Memory B cell (primary cell): ENCODE measurements around the gene FSTL3.
"Not testable (repeated sequence)": the region's sequence is repeated elsewhere in the genome, so short reads cannot be mapped to it uniquely, and the experiment has no call there.

Source experiments
- ATAC-seq: fragments of 150-1000 bp; cut with Tn5 transposase; 2 replicates; pipeline ENCODE4 v1.10.0; 2021; ENCODE audit warnings: low read depth, mild to moderate bottlenecking, moderate library complexity
- DNase-seq, 2 donors: peaks; one replicate each; pipeline ENCODE4 v3.0.0; 2022; ENCODE audit warnings: low spot score in 2 of 2
- H3K27ac Mint-ChIP-seq: one replicate; pipeline ENCODE4 v1.8.0; 2022; ENCODE audit warnings: mild to moderate bottlenecking, moderate library complexity, mixed read lengths
- H3K27me3 Mint-ChIP-seq: one replicate; pipeline ENCODE4 v1.8.0; 2022; ENCODE audit warnings: mixed read lengths
- H3K36me3 Mint-ChIP-seq: one replicate; pipeline ENCODE4 v1.8.0; 2022; ENCODE audit warnings: mild to moderate bottlenecking, mixed read lengths
- H3K4me1 Mint-ChIP-seq: one replicate; pipeline ENCODE4 v1.8.0; 2022; ENCODE audit warnings: mixed read lengths
- H3K4me3 Mint-ChIP-seq: one replicate; pipeline ENCODE4 v1.8.0; 2022; ENCODE audit warnings: mild to moderate bottlenecking, moderate library complexity, mixed read lengths
- H3K9me3 Mint-ChIP-seq: one replicate; pipeline ENCODE4 v1.8.0; 2022; ENCODE audit warnings: mixed read lengths

Gene FSTL3

GRCh38 chr19:718251-718951, 42.2 kb downstream of the FSTL3 start:
- peaks cover 6% of the 10 kb centered on the region for H3K36me3 Mint-ChIP-seq
- peak overlapping the region; percentile 12 for H3K27ac Mint-ChIP-seq
- peaks cover 6% of the 10 kb centered on the region for H3K9me3 Mint-ChIP-seq
- H3K27me3 Mint-ChIP-seq, result peaks cover 22% of the 10 kb centered on the region
- ATAC-seq (no peak), DNase-seq (no peak)
- H3K4me3 Mint-ChIP-seq, result no peak overlapping the region
- peaks cover 8% of the 10 kb centered on the region for H3K4me1 Mint-ChIP-seq

GRCh38 chr19:718991-719512, 42.9 kb downstream of the FSTL3 start:
- ATAC-seq (no peak), DNase-seq (no peak)
- Mint-ChIP-seq H3K4me3 (no peak overlapping the region), H3K4me1 (peaks cover 10% of the 10 kb centered on the region), H3K27ac (no peak overlapping the region), H3K9me3 (peaks cover 6% of the 10 kb centered on the region), H3K36me3 (peaks cover 6% of the 10 kb centered on the region), H3K27me3 (peaks cover 24% of the 10 kb centered on the region)

DNA sequence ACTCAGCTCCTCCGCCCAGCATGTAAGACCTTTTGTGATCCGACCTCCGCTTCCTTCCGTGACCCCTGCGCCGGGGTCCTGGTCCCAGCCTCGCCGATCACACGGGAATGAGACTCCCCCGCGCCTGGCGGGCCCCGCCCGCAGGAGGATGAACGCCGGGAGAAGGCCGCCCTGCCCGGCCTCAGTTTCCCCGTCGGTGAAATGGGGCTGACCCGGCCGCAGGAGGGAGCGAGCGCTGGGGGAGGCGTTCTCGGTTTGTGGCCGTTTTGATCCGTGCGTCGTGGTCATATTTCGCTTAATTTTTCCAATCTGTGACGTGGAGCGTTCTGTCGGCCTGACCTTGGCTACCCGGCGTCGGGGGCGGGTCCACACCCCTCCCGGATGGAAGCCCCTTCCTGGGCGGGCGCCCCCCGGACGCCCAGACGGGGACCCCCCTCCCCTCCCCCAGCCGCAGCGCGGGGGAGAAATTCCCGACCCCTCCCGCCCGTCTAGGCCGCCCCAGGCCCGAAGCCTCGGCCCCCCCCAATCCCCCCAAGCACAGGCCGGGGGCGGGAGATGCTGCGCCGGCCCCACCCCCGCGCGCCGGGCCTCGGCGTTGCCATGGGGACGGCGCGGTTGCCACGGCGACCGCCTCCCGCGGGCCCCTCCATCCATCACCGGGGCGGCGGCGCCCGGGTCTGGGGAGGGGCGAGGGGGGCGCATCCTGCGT, 43.6 kb downstream of the FSTL3 start:
- H3K27ac Mint-ChIP-seq, result no peak overlapping the region
- no peak for ATAC-seq

GRCh38 chr19:720345-721160, 44.4 kb downstream of the FSTL3 start:
- peaks cover 10% of the 10 kb centered on the region for H3K4me1 Mint-ChIP-seq
- H3K27ac Mint-ChIP-seq, result no peak overlapping the region
- H3K27me3 Mint-ChIP-seq, result peaks cover 19% of the 10 kb centered on the region
- DNase-seq, result no peak
- H3K9me3 Mint-ChIP-seq, result peaks cover 2% of the 10 kb centered on the region
- H3K4me3 Mint-ChIP-seq, result no peak overlapping the region
- H3K36me3 Mint-ChIP-seq, result peaks cover 3% of the 10 kb centered on the region
- ATAC-seq, result no peak

More for the DNA sequence above, 43.6 kb downstream of the FSTL3 start:
- Mint-ChIP-seq H3K4me1 (peaks cover 10% of the 10 kb centered on the region), H3K36me3 (peaks cover 6% of the 10 kb centered on the region), H3K4me3 (no peak overlapping the region), H3K9me3 (peaks cover 6% of the 10 kb centered on the region), H3K27me3 (peaks cover 24% of the 10 kb centered on the region)
- DNase-seq, result no peak

DNA sequence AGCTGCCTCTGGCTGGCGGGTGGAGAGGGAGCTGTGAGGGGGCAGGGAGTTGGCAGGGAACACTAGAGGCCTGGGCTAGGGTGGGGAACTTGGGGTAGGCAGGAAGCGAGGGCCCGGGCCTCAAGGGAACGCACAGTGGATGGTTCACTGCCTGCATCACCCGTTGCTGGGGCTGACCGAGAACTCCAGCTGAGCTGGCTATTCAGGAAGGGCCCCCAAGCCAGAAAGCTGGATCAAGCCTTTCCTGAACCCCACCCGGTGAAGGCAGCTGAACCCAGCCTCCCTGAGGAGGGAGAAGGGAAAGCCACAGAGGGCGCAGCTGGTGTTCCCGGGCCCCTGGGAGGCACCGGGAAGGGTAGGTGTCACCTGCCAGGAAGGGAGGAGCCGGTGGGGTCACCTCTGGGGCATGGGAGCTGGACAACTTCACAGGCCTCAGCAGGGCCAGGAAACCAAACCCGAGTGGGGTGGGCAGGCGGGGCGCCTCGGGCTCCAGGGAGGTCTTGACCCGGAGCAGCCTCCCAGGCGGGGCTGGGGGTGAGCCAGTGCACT, 46.4 kb downstream of the FSTL3 start:
- no peak overlapping the region for H3K27ac Mint-ChIP-seq

GRCh38 chr19:723247-723646, 47.1 kb downstream of the FSTL3 start:
- Mint-ChIP-seq H3K27ac (no peak overlapping the region), H3K36me3 (no peaks in the 10 kb centered on the region), H3K4me1 (peaks cover 10% of the 10 kb centered on the region), H3K4me3 (no peak overlapping the region), H3K27me3 (peaks cover 12% of the 10 kb centered on the region), H3K9me3 (no peaks in the 10 kb centered on the region)
- DNase-seq (no peak), ATAC-seq (no peak)

More for the DNA sequence above, 46.4 kb downstream of the FSTL3 start:
- Mint-ChIP-seq H3K4me1 (peaks cover 10% of the 10 kb centered on the region), H3K4me3 (peak overlapping the region; percentile 39), H3K9me3 (no peaks in the 10 kb centered on the region), H3K36me3 (no peaks in the 10 kb centered on the region), H3K27me3 (peaks cover 16% of the 10 kb centered on the region)
- DNase-seq (no peak), ATAC-seq (peak; percentile 71)

- Mint-ChIP-seq H3K9me3 (no peaks in the 10 kb centered on the region), H3K4me1 (peaks cover 10% of the 10 kb centered on the region), H3K4me3 (no peak overlapping the region), H3K27me3 (peaks cover 9% of the 10 kb centered on the region), H3K36me3 (no peaks in the 10 kb centered on the region), H3K27ac (no peak overlapping the region)
- DNase-seq (no peak), ATAC-seq (no peak)
Observed at GRCh38 chr19:723714-724113, 47.5 kb downstream of the FSTL3 start.

GRCh38 chr19:725461-726089, 49.4 kb downstream of the FSTL3 start:
- DNase-seq (no peak), ATAC-seq (no peak)
- Mint-ChIP-seq H3K4me1 (peaks cover 10% of the 10 kb centered on the region), H3K36me3 (no peaks in the 10 kb centered on the region), H3K4me3 (no peak overlapping the region), H3K27ac (no peak overlapping the region), H3K9me3 (no peaks in the 10 kb centered on the region), H3K27me3 (peaks cover 9% of the 10 kb centered on the region)

GRCh38 chr19:726993-727956, 51.1 kb downstream of the FSTL3 start:
- no peaks in the 10 kb centered on the region for H3K36me3 Mint-ChIP-seq
- ATAC-seq, result no peak

GRCh38 chr19:728011-728410, 51.8 kb downstream of the FSTL3 start:
- Mint-ChIP-seq H3K27ac (no peak overlapping the region), H3K4me1 (peaks cover 4% of the 10 kb centered on the region), H3K4me3 (no peak overlapping the region), H3K36me3 (no peaks in the 10 kb centered on the region), H3K9me3 (no peaks in the 10 kb centered on the region), H3K27me3 (peaks cover 7% of the 10 kb centered on the region)
- no peak for ATAC-seq
- no peak for DNase-seq

More at GRCh38 chr19:726993-727956, 51.1 kb downstream of the FSTL3 start:
- no peak for DNase-seq
- H3K9me3 Mint-ChIP-seq, result no peaks in the 10 kb centered on the region
- H3K4me1 Mint-ChIP-seq, result peaks cover 10% of the 10 kb centered on the region
- H3K27ac Mint-ChIP-seq, result no peak overlapping the region
- H3K4me3 Mint-ChIP-seq, result no peak overlapping the region
- peaks cover 9% of the 10 kb centered on the region for H3K27me3 Mint-ChIP-seq

DNA sequence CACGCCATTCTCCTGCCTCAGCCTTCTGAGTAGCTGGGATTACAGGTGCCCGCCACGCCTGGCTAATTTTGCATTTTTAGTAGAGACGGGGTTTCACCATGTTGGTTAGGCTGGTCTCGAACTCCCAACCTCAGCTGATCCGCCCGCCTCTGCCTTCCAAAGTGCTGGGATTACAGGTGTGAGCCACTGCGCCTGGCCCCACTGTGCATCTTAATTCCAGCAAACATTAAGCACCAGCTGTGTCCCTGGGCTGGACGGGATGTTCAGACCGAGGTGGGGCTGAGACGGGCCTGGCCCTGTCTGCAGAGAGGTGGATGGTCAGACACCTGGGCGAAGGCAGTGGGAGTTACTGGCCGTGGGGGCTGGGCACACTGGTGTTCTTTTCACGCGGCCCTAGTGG, 53.4 kb downstream of the FSTL3 start:
- not testable (repeated sequence) for H3K27me3 Mint-ChIP-seq, H3K9me3 Mint-ChIP-seq, H3K4me3 Mint-ChIP-seq, DNase-seq, ATAC-seq, H3K27ac Mint-ChIP-seq, H3K36me3 Mint-ChIP-seq, H3K4me1 Mint-ChIP-seq

DNA sequence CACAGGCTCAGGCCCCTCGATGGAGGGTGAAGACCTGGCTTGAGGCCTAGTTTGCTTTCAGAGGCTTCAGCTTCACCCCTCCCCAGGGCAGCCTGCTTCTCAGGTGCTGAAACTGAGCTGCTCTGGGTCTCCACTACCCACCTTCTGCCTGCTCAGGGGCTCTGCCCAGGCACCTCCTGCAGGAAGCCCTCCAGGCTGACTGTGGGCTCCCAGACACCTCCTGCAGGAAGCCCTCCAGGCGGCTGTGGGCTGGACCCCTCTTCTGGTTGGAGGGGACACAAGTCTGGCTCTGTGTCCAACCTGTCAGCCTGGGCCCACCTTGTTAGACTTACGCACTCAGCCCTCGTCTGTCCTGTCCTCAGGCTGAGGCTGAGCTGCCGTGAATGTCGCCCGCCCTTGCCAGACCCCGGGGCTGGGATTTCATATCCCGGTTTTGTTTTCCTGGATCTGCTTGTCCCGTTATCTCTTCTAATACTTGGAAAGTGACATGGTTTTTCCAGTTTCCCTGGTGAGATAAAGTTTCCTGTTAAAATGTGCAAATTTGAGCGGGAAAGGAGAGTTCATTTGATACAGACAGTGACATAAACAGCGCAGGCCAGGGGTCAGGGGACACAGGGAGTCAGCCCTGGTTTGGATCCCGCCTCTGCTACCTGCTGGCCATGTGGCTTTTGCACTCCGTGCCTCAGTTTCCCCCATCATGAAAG, 53.9 kb downstream of the FSTL3 start:
- Mint-ChIP-seq H3K27ac (no peak overlapping the region), H3K36me3 (no peaks in the 10 kb centered on the region), H3K27me3 (peaks cover 7% of the 10 kb centered on the region), H3K4me1 (peaks cover 7% of the 10 kb centered on the region), H3K9me3 (no peaks in the 10 kb centered on the region), H3K4me3 (no peak overlapping the region)
- no peak for ATAC-seq
- no peak for DNase-seq
